ENCODE results near the gene TSSK3.
"Not testable (repeated sequence)": the region's sequence is repeated elsewhere in the genome, so short reads cannot be mapped to it uniquely, and the experiment has no call there.

TSSK3 gene

DNA sequence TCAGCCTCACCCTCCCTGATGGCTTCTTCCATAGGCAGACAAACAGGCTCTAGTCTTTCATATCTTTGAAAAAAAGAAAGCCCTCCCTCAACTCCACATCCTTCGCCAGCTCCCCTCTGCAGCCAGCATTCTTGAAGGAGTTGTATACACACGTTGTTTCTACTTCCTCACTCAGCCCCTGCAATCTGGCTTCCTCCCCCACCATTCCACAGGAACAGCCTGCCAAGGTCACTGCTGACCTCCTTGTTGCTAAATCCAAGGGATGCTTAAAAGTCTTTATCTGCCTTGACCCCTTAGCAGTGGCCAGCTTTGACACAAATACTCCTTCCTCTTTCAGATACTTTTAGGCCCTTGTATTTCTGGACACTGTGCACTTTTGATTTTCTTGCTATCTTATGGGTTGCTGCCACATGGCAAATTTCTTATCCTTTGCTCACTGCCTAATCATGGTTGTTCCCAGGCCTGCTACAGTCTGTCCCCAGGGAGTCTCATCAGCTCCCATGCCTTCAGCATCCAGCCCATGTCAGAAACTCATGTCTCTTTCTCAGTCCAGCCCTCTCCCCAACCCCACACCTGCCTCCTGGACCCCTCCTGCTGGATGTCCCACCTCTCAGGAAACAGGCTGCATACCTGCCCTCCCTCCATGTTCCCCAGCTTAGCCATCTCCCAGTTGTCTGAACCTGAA lies 8.3 kb upstream of the TSSK3 start:
- Histone ChIP-seq H3K4me3 (ENCODE audit: low read depth in 1 of 2, low read length in 1 of 2) (no peak overlapping the region), H3K4me1 (ENCODE audit: control insufficient read depth in 1 of 2, insufficient read depth in 1 of 2, low read depth in 1 of 2, low read length in 1 of 2) (peaks cover 34 to 35% of the 10 kb centered on the region in 2 experiments), H3K27ac (no peak overlapping the region), H3K36me3 (no peaks in the 10 kb centered on the region), H3K9me3 (no peaks in the 10 kb centered on the region), H3K27me3 (peaks cover 15% of the 10 kb centered on the region)
- TF ChIP-seq, protein P1, sequence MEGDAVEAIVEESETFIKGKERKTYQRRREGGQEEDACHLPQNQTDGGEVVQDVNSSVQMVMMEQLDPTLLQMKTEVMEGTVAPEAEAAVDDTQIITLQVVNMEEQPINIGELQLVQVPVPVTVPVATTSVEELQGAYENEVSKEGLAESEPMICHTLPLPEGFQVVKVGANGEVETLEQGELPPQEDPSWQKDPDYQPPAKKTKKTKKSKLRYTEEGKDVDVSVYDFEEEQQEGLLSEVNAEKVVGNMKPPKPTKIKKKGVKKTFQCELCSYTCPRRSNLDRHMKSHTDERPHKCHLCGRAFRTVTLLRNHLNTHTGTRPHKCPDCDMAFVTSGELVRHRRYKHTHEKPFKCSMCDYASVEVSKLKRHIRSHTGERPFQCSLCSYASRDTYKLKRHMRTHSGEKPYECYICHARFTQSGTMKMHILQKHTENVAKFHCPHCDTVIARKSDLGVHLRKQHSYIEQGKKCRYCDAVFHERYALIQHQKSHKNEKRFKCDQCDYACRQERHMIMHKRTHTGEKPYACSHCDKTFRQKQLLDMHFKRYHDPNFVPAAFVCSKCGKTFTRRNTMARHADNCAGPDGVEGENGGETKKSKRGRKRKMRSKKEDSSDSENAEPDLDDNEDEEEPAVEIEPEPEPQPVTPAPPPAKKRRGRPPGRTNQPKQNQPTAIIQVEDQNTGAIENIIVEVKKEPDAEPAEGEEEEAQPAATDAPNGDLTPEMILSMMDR (IDR thresholded peaks at IDR 0.05) = no peak

DNA sequence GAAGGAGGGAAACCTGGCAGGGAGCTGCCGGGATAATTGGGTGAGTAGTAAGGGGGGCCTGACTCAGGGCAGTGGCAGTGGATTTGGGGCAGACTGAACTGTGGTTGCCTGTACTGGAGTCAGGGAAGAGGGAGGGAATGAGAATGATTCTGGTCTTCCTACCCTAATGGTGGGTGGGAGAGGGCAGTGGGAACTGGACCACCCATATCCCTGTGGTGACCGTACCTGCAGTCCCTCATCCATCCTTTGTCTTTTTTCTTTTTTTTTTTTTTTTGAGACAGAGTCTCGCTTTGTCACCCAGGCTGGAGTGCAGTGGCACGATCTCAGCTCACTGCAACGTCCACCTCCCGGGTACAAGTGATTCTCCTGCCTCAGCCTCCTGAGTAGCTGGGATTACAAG lies 6.6 kb upstream of the TSSK3 start:
- H3K4me1 ChIP-seq (ENCODE audit: control insufficient read depth in 1 of 2, insufficient read depth in 1 of 2, low read depth in 1 of 2, low read length in 1 of 2) = peaks cover 16 to 18% of the 10 kb centered on the region in 2 experiments
- H3K36me3 ChIP-seq; H3K4me3 ChIP-seq (ENCODE audit: low read depth in 1 of 2, low read length in 1 of 2); H3K27ac ChIP-seq; H3K9me3 ChIP-seq: not testable (repeated sequence)
- peaks cover 22% of the 10 kb centered on the region for H3K27me3 ChIP-seq

DNA sequence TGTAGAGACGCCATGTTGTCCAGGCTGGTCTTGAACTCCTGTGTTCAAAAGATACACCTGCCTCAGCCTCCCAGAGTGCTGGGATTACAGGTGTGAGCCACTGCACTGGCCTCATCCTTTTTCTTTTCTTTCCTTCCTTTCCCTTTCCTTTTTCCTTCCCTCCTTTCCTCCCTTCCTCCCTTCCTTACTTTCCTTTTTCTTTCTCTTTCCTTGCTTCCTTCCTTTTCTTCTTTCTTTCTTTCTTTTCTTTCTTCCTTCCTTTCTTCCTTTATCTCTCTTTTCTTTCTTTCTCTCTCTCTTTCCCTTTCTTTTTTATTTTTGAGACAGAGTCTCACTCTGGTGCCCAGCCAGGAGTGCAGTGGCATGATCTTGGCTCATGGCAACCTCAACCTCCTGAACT lies 5.9 kb upstream of the TSSK3 start:
- no peak overlapping the region for H3K4me3 ChIP-seq (ENCODE audit: low read depth in 1 of 2, low read length in 1 of 2)
- H3K9me3 ChIP-seq = no peaks in the 10 kb centered on the region
- H3K27me3 ChIP-seq = peaks cover 29% of the 10 kb centered on the region
- H3K4me1 ChIP-seq (ENCODE audit: control insufficient read depth in 1 of 2, insufficient read depth in 1 of 2, low read depth in 1 of 2, low read length in 1 of 2) = peaks cover 12 to 16% of the 10 kb centered on the region in 2 experiments
- peaks cover 8% of the 10 kb centered on the region for H3K36me3 ChIP-seq
- TF ChIP-seq, protein P1 (IDR thresholded peaks at IDR 0.05) = no peak
- H3K27ac ChIP-seq = no peak overlapping the region

DNA sequence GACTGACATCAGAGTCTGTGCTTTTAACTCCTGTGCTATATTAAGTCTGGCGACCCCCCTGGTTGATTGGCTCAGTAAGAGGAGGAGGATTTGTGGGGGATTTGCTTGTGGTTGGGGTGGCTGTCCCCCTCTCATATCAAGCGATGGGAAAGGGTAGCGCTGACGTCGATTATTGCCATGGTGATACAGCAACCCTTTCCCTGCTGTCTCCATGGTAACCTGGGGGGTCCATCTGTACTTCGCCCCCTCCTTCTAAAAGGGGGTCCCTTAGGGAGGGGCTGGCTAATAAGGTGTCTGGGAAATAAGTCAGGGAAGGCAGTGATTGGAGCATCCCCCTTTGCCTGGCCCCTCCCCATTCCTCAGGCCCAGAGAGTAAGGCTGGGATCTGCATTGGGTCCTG lies 4.7 kb upstream of the TSSK3 start:
- TF ChIP-seq, protein P1 (IDR thresholded peaks at IDR 0.05) = no peak
- Histone ChIP-seq H3K4me1 (ENCODE audit: control insufficient read depth in 1 of 2, insufficient read depth in 1 of 2, low read depth in 1 of 2, low read length in 1 of 2) (peaks cover 8 to 11% of the 10 kb centered on the region in 2 experiments), H3K9me3 (no peaks in the 10 kb centered on the region), H3K27ac (no peak overlapping the region), H3K27me3 (peaks cover 40% of the 10 kb centered on the region), H3K36me3 (peaks cover 8% of the 10 kb centered on the region), H3K4me3 (ENCODE audit: low read depth in 1 of 2, low read length in 1 of 2) (no peak overlapping the region)

DNA sequence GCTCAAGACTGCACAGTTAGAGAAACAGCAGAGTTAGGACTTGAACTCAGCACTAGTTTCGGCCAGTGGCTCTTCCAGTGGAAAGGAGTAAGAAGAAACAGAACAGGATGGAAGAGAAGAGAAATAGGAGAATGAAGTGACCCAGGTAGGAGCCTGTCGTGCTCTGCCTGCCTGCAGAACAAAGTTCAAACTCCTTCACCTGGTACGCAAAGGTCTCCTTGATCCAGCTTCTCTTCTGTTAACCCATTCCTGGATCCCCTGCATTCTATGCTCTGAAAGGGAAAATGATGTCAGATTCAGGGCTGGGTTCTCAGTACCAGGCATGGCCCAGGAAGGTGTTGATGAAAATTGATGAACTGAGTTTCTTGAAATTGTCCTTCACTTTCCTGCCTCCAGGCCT lies 3.9 kb upstream of the TSSK3 start:
- peaks cover 6 to 11% of the 10 kb centered on the region in 2 experiments for H3K4me1 ChIP-seq (ENCODE audit: control insufficient read depth in 1 of 2, insufficient read depth in 1 of 2, low read depth in 1 of 2, low read length in 1 of 2)
- H3K4me3 ChIP-seq (ENCODE audit: low read depth in 1 of 2, low read length in 1 of 2) = no peak overlapping the region
- H3K27me3 ChIP-seq = peaks cover 46% of the 10 kb centered on the region
- peaks cover 16% of the 10 kb centered on the region for H3K36me3 ChIP-seq
- no peaks in the 10 kb centered on the region for H3K9me3 ChIP-seq
- no peak overlapping the region for H3K27ac ChIP-seq
- TF ChIP-seq, protein P1 (IDR thresholded peaks at IDR 0.05) = no peak

DNA sequence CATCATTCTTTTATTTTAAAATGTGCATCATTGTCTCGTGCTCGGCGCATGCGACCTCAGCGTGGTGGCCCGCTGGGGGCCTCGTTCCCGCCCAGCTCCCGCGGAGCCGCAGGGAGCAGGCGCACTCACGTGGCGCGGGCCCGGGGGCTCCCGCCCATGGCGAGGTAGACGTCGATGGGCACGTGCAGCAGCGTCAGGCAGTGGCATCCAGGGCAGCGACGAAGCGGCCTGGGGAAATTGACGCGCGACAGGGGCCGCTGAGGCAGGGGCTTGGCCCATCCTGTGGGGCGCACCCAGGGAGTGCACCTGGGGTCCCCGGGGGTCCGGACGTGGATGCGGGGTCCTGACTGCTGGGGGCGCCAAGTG lies 1.0 kb upstream of the TSSK3 start:
- peaks cover 46% of the 10 kb centered on the region for H3K27me3 ChIP-seq
- no peak overlapping the region for H3K27ac ChIP-seq
- no peak overlapping the region for H3K4me3 ChIP-seq (ENCODE audit: low read depth in 1 of 2, low read length in 1 of 2)
- peaks cover 3 to 11% of the 10 kb centered on the region in 2 experiments for H3K4me1 ChIP-seq (ENCODE audit: control insufficient read depth in 1 of 2, insufficient read depth in 1 of 2, low read depth in 1 of 2, low read length in 1 of 2)
- peaks cover 43% of the 10 kb centered on the region for H3K36me3 ChIP-seq
- no peaks in the 10 kb centered on the region for H3K9me3 ChIP-seq
- TF ChIP-seq, protein P1 (IDR thresholded peaks at IDR 0.05) = no peak

Data from neutrophil (primary cell).